NB4 (cell line): ENCODE results near the gene IRAK1.

Experiments
- DNase-seq: peaks from one replicate; pipeline ENCODE4 v3.0.0; 2010; ENCODE audit warnings: low read depth
- H3K4me3 ChIP-seq: one replicate; pipeline ENCODE4 v1.5.1; 2011; ENCODE audit warnings: mild to moderate bottlenecking, low read depth, low read length, moderate library complexity
- MYC ChIP-seq: IDR thresholded peaks from 2 replicates; pipeline ENCODE4 v1.6.1; 2011; ENCODE audit warnings: low read depth, low read length
- POLR2A ChIP-seq: IDR thresholded peaks from 2 replicates; pipeline ENCODE4 v1.6.1; 2011; ENCODE audit warnings: mild to moderate bottlenecking; ENCODE audit not compliant: insufficient read length; ENCODE audit errors: extremely low read depth
- TF ChIP-seq, protein P1 (sequence below): IDR thresholded peaks from 2 replicates; pipeline ENCODE4 v1.6.1; 2011; ENCODE audit warnings: low read depth, low read length
- TF ChIP-seq, protein P2 (sequence below): IDR thresholded peaks from one replicate; pipeline ENCODE4 v1.5.1; 2012; ENCODE audit warnings: low read depth, low read length

Gene IRAK1

GRCh38 chrX:153991013-153991580, 28.6 kb downstream of the IRAK1 start:
- TF ChIP-seq, protein P1, sequence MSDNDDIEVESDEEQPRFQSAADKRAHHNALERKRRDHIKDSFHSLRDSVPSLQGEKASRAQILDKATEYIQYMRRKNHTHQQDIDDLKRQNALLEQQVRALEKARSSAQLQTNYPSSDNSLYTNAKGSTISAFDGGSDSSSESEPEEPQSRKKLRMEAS: no peak
- TF ChIP-seq, protein P2, sequence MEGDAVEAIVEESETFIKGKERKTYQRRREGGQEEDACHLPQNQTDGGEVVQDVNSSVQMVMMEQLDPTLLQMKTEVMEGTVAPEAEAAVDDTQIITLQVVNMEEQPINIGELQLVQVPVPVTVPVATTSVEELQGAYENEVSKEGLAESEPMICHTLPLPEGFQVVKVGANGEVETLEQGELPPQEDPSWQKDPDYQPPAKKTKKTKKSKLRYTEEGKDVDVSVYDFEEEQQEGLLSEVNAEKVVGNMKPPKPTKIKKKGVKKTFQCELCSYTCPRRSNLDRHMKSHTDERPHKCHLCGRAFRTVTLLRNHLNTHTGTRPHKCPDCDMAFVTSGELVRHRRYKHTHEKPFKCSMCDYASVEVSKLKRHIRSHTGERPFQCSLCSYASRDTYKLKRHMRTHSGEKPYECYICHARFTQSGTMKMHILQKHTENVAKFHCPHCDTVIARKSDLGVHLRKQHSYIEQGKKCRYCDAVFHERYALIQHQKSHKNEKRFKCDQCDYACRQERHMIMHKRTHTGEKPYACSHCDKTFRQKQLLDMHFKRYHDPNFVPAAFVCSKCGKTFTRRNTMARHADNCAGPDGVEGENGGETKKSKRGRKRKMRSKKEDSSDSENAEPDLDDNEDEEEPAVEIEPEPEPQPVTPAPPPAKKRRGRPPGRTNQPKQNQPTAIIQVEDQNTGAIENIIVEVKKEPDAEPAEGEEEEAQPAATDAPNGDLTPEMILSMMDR: no peak
- TF ChIP-seq POLR2A (no peak), MYC (no peak)

GRCh38 chrX:153989973-153990655, 29.6 kb downstream of the IRAK1 start:
- H3K4me3 ChIP-seq: no peak overlapping the region
- no peak for DNase-seq
- TF ChIP-seq, protein P2: no peak
- TF ChIP-seq MYC: no peak
- TF ChIP-seq, protein P1: no peak
- no peak for TF ChIP-seq POLR2A

More at GRCh38 chrX:153991013-153991580, 28.6 kb downstream of the IRAK1 start:
- no peak overlapping the region for H3K4me3 ChIP-seq
- DNase-seq: no peak

DNA sequence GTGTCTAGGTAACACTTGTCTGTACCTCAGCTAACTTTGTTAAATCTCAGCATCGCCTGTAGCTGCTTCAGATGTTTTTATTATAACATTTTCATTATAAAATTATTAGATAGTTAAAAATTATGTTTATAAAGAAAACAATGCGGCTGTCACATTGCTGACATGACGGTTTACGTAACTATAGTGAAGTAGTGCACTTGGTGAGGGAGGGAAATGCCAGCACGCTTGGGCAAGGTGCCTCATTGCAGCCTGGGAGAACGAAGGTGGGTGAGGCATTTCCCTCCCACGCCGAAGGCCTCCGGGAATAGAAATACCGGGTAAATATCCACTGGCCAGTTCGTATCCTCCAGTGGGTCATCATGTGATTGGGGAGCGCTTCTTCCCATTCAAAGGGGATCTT, 31.2 kb downstream of the IRAK1 start:
- no peak overlapping the region for H3K4me3 ChIP-seq
- no peak for DNase-seq
- TF ChIP-seq, protein P2: no peak
- TF ChIP-seq MYC (no peak), POLR2A (no peak)
- TF ChIP-seq, protein P1: no peak

DNA sequence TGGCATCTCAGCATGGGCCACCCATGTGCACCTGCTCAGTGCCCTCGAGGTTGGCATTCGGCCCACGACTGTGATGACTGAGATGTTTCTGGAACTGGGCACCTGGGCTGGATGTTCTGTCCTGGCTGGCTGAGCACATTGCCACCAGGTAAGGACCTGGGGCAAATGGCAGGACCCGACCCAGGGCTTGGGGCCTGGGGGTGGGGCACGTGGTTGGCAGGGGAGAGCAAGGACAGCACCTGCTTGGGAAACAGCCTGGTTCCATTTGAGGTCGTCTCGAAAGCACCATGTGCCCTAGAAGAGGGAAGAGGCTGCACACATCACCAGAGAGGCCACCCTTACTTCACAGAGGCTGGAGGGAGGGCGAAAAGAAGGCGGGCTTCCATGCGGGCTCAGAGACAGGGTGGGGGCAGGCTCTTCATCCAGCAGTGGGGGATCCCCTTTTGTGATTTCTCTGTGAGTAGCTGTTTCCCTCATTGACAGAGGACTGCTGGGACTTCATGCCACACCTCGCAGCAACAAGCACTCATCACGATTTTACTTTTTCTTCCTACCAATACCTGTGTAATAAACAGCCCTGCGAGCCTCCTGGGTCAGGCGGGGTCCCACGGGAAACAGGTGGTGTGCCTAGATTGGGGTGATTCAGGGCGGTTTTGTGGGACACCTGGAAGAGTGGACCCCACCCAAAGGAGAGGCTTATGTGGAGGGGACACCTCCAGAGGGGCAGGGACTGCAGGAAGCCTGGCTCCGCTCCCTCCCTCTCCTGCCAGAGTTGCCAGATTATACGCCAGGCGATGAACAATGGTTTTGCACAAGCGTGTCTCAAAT, 35.1 kb downstream of the IRAK1 start:
- TF ChIP-seq, protein P2: no peak
- TF ChIP-seq POLR2A (no peak), MYC (no peak)
- TF ChIP-seq, protein P1: peak; percentile 40; the same call in 1 of the 2 replicates
- H3K4me3 ChIP-seq: peak overlapping the region; percentile 17
- DNase-seq: peak; percentile 64

DNA sequence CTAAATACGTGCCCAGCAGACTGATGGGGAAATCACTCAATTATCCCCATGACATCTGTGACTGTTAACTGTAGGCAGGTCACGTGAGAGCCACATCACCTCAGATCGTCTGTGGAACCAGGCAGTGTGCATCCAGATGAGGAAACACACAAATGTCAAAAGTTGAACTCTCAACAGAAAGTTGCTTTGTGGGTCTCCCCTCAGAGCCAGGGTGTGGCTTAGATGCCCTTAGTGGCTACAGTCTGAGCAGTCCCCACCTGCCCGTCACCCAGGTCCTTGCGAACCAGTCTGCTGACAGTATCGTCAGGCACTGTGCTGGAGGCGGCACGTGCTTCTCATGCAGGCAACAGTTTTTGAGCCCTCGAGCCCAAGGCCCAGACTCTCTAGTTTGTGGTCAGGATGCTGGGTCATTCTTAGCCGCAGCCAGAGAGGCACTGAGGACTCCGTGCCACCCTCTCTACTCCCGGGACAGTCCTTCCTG, 36.3 kb downstream of the IRAK1 start:
- no peak for TF ChIP-seq MYC
- DNase-seq: no peak
- H3K4me3 ChIP-seq: no peak overlapping the region
